GM21360 (cell line): ENCODE data around the gene SNX22.
"Not testable (repeated sequence)": the region's sequence is repeated elsewhere in the genome, so short reads cannot be mapped to it uniquely, and the experiment has no call there.

Source experiments
- ATAC-seq: cut with Tn5 transposase; IDR thresholded peaks from one replicate; pipeline ENCODE4 v1.9.1; 2021; ENCODE audit warnings: mild to moderate bottlenecking, moderate library complexity; ENCODE audit not compliant: unreplicated experiment

The SNX22 gene

DNA sequence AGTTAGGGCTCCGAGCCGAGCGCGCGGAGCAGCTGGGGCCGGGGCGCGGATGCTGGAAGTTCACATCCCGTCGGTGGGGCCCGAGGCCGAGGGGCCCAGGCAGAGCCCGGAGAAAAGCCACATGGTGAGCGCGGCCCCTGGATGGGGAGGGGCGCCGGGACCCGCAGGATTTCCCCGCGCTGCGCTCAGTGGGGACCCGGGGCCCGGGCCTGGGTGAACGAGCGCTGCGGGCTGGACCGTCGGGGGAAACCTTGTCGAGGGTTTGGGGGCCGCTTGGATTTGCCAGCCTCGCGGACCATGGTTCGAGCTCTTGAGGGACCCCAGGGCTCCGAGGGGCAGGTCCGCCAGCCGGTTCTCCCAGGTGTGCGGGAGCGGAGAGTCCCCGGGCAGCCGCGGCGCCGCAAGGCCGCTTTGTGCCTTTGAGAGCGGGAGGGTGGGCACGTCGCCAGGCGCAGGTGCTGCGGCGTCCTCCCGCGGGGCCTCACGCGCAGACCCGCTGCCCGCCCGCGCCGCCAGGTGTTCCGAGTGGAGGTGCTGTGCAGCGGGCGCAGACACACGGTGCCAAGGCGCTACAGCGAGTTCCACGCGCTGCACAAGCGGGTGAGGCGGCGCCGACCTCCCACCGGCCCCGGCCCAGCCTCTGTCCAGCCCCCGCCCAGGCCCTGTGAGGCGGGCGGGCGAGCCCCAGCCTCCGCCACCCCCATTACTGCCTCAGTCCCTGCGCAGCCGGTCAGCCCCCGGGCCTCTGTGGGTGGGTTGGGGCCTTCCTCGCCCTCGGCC lies at the start of gene SNX22:
Gene SNX22, plus strand, starts transcription at position 5 of the 780 bp plus-strand sequence. Its CDS starts 45 bp downstream, at position 50.
- ATAC-seq, result peak; percentile 5

DNA sequence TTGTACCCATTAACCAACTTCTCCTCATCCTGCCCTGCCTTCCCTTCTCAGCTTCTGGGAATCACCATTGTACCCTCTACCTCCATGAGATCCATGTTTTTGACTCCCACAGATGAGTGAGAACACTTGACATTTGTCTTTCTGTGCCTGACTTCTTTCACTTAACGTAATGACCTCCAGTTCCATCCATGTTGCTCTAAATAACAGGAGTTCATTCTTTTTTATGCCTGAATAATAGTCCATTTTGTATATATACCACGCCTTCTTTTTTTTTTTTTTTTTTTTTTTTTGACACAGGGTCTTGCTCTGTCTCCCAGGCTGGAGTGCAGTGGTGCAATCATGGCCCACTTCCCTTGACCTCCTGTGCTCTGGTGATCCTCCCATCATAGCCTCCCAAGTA lies 49.0 kb upstream of the SNX22 start:
- ATAC-seq, result no peak

GRCh38 chr15:64105113-64105704 lies 46.3 kb upstream of the SNX22 start:
- no peak for ATAC-seq

GRCh38 chr15:64107337-64107736 lies 44.2 kb upstream of the SNX22 start:
- ATAC-seq, result no peak

GRCh38 chr15:64110108-64110701 lies 41.3 kb upstream of the SNX22 start:
- ATAC-seq, result not testable (repeated sequence)

- ATAC-seq, result no peak
Observed at GRCh38 chr15:64110950-64111678, 40.4 kb upstream of the SNX22 start.

GRCh38 chr15:64111679-64112050 lies 39.9 kb upstream of the SNX22 start:
- ATAC-seq, result no peak

GRCh38 chr15:64112073-64112772 lies 39.3 kb upstream of the SNX22 start:
- ATAC-seq, result no peak

DNA sequence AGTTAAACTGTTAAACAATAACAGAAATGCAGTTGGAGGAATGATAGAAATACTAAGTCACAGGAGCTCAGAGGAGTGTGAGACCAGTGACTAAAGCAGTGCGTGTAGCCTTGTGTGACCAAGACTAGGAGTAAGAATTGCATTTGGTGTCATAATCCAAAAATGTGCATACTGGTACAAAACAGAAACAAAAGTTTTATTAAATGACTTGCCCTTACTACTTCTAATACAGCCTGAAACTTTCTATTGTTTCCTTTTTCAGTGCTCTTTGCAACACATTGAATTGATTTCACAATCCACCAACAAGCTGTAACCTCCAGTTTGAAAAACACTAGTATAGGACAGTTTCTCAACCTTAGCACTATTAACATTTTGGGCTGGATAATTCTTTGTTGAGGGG lies 38.6 kb upstream of the SNX22 start:
- ATAC-seq, result no peak

DNA sequence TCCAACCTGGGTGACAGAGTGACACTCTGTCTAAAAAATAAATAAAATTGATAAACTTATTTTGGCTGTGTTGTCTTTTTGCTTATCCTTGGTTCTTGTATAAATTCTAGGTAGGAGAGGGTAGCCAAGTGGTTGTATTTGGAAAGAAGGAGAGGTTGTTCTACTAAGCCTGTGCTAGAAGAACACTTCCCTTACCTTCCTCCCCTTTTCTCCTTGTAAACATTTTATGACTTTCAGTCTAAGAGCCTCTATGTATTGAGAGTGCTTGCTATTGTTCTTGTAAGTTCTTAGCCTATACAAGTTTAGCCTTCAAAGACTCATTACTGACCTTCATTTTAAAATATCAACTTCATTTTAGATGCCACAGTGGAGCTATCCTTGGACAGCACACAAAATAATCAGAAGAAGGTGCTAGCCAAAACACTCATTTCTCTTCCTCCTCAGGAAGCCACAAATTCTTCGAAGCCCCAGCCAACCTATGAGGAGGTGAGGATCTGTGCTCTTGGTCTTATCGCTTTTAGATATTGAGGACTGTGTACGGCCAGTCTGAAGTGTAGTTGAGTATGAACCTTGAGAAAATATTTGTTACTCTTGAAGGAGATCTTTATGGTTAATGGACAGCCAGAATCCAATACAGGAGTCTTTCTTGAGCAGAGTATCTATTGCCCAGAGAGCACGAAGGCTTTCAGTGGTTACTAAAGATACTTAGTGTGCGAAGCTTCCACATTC lies 33.6 kb upstream of the SNX22 start:
- ATAC-seq, result no peak

DNA sequence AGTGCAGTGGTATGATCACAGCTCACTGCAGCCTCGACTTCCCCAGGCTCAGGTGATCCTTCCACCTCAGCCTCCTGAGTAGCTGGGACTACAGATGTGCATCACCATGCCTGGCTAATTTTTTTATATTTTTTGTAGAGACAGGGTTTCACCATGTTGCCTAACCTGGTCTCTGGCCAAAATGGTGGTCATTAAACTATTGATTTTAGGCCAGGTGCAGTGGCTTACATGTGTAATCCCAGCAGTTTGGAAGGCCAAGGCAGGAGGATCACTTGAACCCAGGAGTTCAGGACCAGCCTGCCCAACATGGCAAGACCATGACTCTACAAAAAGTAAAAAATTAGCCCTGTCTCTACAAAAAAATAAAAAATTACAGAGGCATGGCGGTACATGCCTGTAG lies 31.2 kb upstream of the SNX22 start:
- ATAC-seq, result not testable (repeated sequence)

DNA sequence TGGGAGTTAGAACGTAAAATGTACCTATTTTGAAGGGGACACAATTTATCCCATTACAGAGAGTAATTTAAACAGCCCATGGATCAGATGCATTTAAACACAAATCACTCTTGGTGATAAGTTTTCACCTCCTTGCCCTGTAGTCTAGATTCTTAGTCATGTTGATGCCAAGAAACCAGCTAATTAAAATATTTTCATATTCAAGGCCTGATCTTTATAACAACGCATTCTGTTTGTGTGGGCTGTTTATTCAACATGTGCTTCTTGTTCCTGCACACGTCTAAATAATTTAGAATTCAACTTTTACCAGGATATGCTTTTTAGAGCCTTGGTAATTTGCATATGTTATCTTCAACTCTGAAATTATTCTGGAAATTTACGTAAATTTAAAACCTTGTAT lies 29.9 kb upstream of the SNX22 start:
- no peak for ATAC-seq

DNA sequence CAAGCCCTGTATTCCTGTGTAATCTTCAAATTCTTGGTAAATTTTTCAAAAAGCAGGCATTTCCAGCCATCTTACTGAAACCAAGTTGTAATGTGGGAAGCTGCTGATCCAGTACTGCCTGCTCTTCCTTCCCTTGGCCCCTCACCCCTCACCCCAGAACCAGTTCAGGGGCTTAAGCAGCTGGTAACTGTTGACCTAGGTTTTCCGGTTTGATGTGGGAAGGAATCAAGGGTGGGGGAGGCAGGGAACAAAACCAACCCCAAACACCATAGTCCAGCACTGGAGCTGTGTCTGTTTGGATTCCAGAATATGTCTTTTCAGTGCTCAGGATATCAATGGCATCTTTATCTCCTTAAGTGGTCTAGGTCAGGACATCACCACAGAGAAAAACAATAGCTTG lies 29.1 kb upstream of the SNX22 start:
- no peak for ATAC-seq

DNA sequence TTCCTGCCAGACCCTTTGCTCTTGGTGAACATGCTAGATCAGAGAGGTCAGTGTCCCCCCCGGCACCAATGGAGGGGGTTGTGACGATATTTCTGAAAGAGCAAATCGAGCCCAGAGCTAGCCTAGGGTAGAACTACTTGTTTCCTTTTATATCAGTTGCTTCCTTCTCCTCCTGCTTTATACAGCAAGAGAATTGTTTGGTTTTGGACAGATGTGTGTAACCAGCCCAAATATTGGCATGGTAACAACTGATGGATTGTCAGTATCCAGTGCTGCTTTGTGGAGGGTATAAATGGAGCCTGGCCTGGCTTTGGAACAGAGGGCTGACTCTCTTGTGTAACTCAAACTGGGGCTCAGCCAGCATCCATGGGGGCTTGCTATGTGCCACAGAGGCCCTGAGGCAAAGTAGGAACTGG lies 28.6 kb upstream of the SNX22 start:
- ATAC-seq, result no peak

- ATAC-seq, result no peak
Observed at GRCh38 chr15:64125978-64126377, 25.6 kb upstream of the SNX22 start.

- ATAC-seq, result no peak
Observed at GRCh38 chr15:64127521-64128270, 23.8 kb upstream of the SNX22 start.

- no peak for ATAC-seq
Observed at GRCh38 chr15:64130159-64130558, 21.4 kb upstream of the SNX22 start.

DNA sequence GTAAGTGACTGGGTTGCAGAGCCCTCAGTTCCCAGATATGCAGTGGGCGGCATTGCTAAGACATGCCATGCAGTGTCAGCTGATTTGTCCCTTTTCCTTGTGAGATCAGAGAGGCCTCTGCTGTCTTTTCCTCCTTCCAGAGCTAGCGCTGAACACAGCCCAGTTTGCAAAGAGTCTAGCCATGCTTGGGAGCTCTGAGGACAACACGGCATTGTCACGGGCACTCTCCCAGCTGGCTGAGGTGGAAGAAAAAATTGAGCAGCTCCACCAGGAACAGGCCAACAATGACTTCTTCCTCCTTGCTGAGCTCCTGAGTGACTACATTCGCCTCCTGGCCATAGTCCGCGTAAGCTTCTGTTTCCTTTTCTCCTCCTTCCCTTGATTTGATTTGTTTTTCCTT lies 20.0 kb upstream of the SNX22 start:
- ATAC-seq, result no peak

DNA sequence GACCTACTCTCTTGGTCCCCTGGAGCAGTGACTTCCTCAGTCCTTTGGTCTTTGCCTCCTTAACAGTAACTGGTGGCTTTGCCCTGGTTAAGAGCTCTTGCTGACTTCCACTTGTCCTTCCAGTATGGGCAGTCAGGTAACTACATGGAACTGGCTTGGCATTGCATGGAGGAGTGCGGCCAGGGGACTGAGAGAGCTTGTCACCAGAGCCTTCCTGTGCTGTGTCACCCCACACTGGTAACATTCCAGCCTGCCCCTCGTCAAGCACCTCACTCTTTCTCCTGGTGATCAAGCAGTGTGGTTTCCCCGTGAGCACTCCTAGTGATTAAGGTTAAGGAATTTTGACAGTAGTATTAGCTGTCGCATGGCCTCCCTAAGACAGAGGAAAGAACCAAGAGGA lies 19.3 kb upstream of the SNX22 start:
- ATAC-seq, result no peak
